ENCODE data around the gene GPR132.

Gene GPR132

DNA sequence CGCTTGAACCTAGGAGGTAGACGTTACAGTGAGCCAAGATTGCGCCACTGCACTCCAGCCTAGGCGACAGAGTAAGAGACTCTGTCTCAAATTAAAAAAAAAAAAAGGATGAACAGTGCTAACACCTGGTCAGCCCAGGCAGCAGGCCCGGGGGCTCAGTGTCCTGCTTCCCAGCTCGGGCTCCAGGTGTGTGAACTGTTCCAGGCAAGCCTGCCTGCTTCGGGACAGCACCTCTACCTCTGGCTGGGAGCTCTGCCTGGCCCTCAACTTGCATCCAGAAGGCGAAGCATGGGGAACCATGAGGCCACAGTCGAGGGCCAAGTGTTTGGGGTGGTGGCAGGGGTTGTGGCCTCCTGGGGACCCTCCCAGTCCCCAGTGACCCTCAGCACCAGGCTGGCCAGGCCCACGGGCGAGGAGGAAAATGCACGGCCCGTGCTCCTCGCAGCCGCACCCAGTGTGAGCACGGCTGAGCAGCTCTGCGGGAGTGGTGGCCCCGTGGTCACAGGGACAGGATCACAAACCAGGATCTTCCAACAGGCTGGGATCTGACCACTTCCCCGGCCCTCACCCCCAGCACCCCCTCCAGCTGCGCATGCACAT, 59.8 kb downstream of the GPR132 start:
- peaks cover 7 to 20% of the 10 kb centered on the region in 2 donors for H3K36me3 ChIP-seq (ENCODE audit: control insufficient read depth in 1 of 2, insufficient read depth in 2 of 2, low read length in 2 of 2)
- H3K27me3 ChIP-seq (ENCODE audit: control insufficient read depth in 1 of 2, insufficient read depth in 2 of 2, low read length in 2 of 2) = no peaks in the 10 kb centered on the region
- H3K9me3 ChIP-seq (ENCODE audit: control insufficient read depth in 1 of 2, low read length in 2 of 2) = no peaks in the 10 kb centered on the region
- no peak overlapping the region for H3K27ac ChIP-seq (ENCODE audit: low read depth, low read length)
- no peaks in the 10 kb centered on the region for H3K4me1 ChIP-seq (ENCODE audit: control insufficient read depth in 1 of 2, insufficient read depth in 2 of 2, low read length in 2 of 2)
- no peak overlapping the region for H3K4me3 ChIP-seq (ENCODE audit: low read depth in 1 of 2, low read length in 2 of 2)
- no peak overlapping the region for H3K9ac ChIP-seq (ENCODE audit: low read depth in 1 of 2, low read length in 2 of 2)

All from duodenal mucosa (tissue), 2 donors.